OCI-LY1 (cell line): ENCODE results near the gene HPSE2.

Experiments
- H2AFZ ChIP-seq: fragments of 200-600 bp; sonication (generic), shearing (Covaris generic); 2 replicates; pipeline ENCODE4 v1.6.0; 2014; ENCODE audit warnings: antibody characterized with exemption, mild to moderate bottlenecking, low read length
- H3F3A ChIP-seq: fragments of 200-600 bp; sonication (generic), shearing (Covaris generic); 2 replicates; pipeline ENCODE4 v1.6.0; 2014; ENCODE audit warnings: mild to moderate bottlenecking, antibody characterized with exemption, low read length, moderate library complexity; ENCODE audit not compliant: insufficient read depth
- H3K27ac ChIP-seq: fragments of 200-600 bp; sonication (generic); 2 replicates; pipeline ENCODE4 v1.5.1; 2014; ENCODE audit warnings: low read length, mixed run types, mild to moderate bottlenecking, low read depth; ENCODE audit not compliant: poor library complexity, severe bottlenecking
- H3K27me3 ChIP-seq: fragments of 200-600 bp; sonication (generic); 2 replicates; pipeline ENCODE4 v1.6.0; 2014; ENCODE audit warnings: antibody characterized with exemption, mild to moderate bottlenecking, low read length, moderate library complexity; ENCODE audit not compliant: insufficient read depth
- H3K36me3 ChIP-seq: fragments of 200-600 bp; sonication (generic); 2 replicates; pipeline ENCODE4 v1.6.1; 2014; ENCODE audit warnings: mild to moderate bottlenecking, antibody characterized with exemption, low read length, moderate library complexity, mixed read lengths; ENCODE audit not compliant: insufficient read depth
- H3K4me1 ChIP-seq: fragments of 200-600 bp; sonication (generic); 2 replicates; pipeline ENCODE4 v1.5.1; 2014; ENCODE audit warnings: mild to moderate bottlenecking, low read length, moderate library complexity; ENCODE audit not compliant: insufficient read depth, severe bottlenecking
- H3K4me2 ChIP-seq: fragments of 200-600 bp; sonication (generic), shearing (Covaris generic); 2 replicates; pipeline ENCODE4 v1.6.1; 2014; ENCODE audit warnings: low read length
- H3K4me3 ChIP-seq: fragments of 200-600 bp; sonication (generic); 2 replicates; pipeline ENCODE4 v1.5.1; 2014; ENCODE audit warnings: low read length, low read depth, mild to moderate bottlenecking, mixed read lengths; ENCODE audit not compliant: poor library complexity, severe bottlenecking
- H3K79me2 ChIP-seq: fragments of 200-600 bp; shearing (Covaris generic); 2 replicates; pipeline ENCODE4 v1.6.1; 2016; ENCODE audit warnings: mixed run types, low read length, mixed read lengths; ENCODE audit not compliant: insufficient read depth
- H3K9ac ChIP-seq: fragments of 200-600 bp; sonication (generic), shearing (Covaris generic); 2 replicates; pipeline ENCODE4 v1.6.1; 2014; ENCODE audit warnings: mild to moderate bottlenecking, low read length, mixed read lengths
- H3K9me2 ChIP-seq: fragments of 200-600 bp; sonication (generic), shearing (Covaris generic); 2 replicates; pipeline ENCODE4 v1.6.1; 2014; ENCODE audit warnings: low read depth, mild to moderate bottlenecking, low read length, mixed read lengths
- H3K9me3 ChIP-seq: fragments of 200-600 bp; shearing (Covaris generic); 2 replicates; pipeline ENCODE4 v1.6.1; 2014; ENCODE audit warnings: low read length, mixed read lengths
- H4K20me1 ChIP-seq: fragments of 200-600 bp; sonication (generic), shearing (Covaris generic); 2 replicates; pipeline ENCODE4 v1.6.0; 2016; ENCODE audit warnings: mild to moderate bottlenecking, low read length; ENCODE audit not compliant: insufficient read depth
- CTCF ChIP-seq: fragments of 200-600 bp; sonication (generic), shearing (Covaris generic); IDR thresholded peaks from 2 replicates; pipeline ENCODE4 v1.5.1; 2017; ENCODE audit warnings: mild to moderate bottlenecking, antibody characterized with exemption, low read length, moderate library complexity, mixed read lengths
- EZH2 ChIP-seq: fragments of 200-600 bp; sonication (generic), shearing (Covaris generic); IDR thresholded peaks from 2 replicates; pipeline ENCODE4 v1.8.0; 2017; ENCODE audit warnings: borderline replicate concordance, mixed run types, mild to moderate bottlenecking, antibody characterized with exemption, low read length, moderate library complexity, mixed read lengths

Gene HPSE2

GRCh38 chr10:98921316-98921715 lies 314.3 kb downstream of the HPSE2 start:
- Histone ChIP-seq H3K9me3 (no peaks in the 10 kb centered on the region), H3F3A (no peaks in the 10 kb centered on the region), H3K27me3 (no peaks in the 10 kb centered on the region), H3K4me2 (no peak overlapping the region), H3K36me3 (no peaks in the 10 kb centered on the region), H3K9me2 (no peaks in the 10 kb centered on the region), H4K20me1 (no peaks in the 10 kb centered on the region), H3K4me1 (no peaks in the 10 kb centered on the region), H3K4me3 (no peak overlapping the region), H3K27ac (no peak overlapping the region), H2AFZ (no peak overlapping the region), H3K9ac (no peak overlapping the region), H3K79me2 (no peaks in the 10 kb centered on the region)
- TF ChIP-seq CTCF (no peak), EZH2 (no peak)

- H3K79me2 ChIP-seq = no peaks in the 10 kb centered on the region
- H3K4me1 ChIP-seq = no peaks in the 10 kb centered on the region
- H3F3A ChIP-seq = no peaks in the 10 kb centered on the region
- no peak overlapping the region for H3K4me3 ChIP-seq
- no peaks in the 10 kb centered on the region for H3K9me3 ChIP-seq
- no peak overlapping the region for H3K4me2 ChIP-seq
- H3K9ac ChIP-seq = no peak overlapping the region
- H3K36me3 ChIP-seq = no peaks in the 10 kb centered on the region
- no peaks in the 10 kb centered on the region for H3K9me2 ChIP-seq
- H2AFZ ChIP-seq = no peak overlapping the region
- H4K20me1 ChIP-seq = no peaks in the 10 kb centered on the region
- TF ChIP-seq CTCF = no peak
- no peak for TF ChIP-seq EZH2
- H3K27me3 ChIP-seq = no peaks in the 10 kb centered on the region
- no peak overlapping the region for H3K27ac ChIP-seq
Measured at GRCh38 chr10:98920807-98921206, 314.8 kb downstream of the HPSE2 start.

GRCh38 chr10:98920360-98920759 lies 315.3 kb downstream of the HPSE2 start:
- H3K9me3 ChIP-seq = no peaks in the 10 kb centered on the region
- TF ChIP-seq CTCF = no peak
- TF ChIP-seq EZH2 = no peak
- no peaks in the 10 kb centered on the region for H3K79me2 ChIP-seq
- H3K4me3 ChIP-seq = no peak overlapping the region
- no peaks in the 10 kb centered on the region for H3K9me2 ChIP-seq
- H3K27me3 ChIP-seq = no peaks in the 10 kb centered on the region
- H3K27ac ChIP-seq = no peak overlapping the region
- no peak overlapping the region for H3K4me2 ChIP-seq
- H4K20me1 ChIP-seq = no peaks in the 10 kb centered on the region
- no peaks in the 10 kb centered on the region for H3K4me1 ChIP-seq
- no peaks in the 10 kb centered on the region for H3F3A ChIP-seq
- H3K36me3 ChIP-seq = no peaks in the 10 kb centered on the region
- no peak overlapping the region for H3K9ac ChIP-seq
- no peak overlapping the region for H2AFZ ChIP-seq
